ENCODE results near the gene HMGXB4.

Gene HMGXB4

GRCh38 chr22:35329114-35329847, 72.0 kb downstream of the HMGXB4 start:
- DNase-seq (ENCODE audit: insufficient read length, low spot score) (no peak), FAIRE-seq (peak; percentile 23)

GRCh38 chr22:35330258-35330861, 73.1 kb downstream of the HMGXB4 start:
- TF ChIP-seq POLR2AphosphoS5 (IDR thresholded peaks at IDR 0.05; ENCODE audit: low read depth, low read length) (no peak), POLR2A (IDR thresholded peaks at IDR 0.05; ENCODE audit: low read depth, low read length) (no peak), SPI1 (IDR thresholded peaks at IDR 0.05; ENCODE audit: low read depth, low read length) (peak; percentile 52)
- FAIRE-seq: peak; percentile 77
- DNase-seq (ENCODE audit: insufficient read length, low spot score): no peak

More at GRCh38 chr22:35329114-35329847, 72.0 kb downstream of the HMGXB4 start:
- TF ChIP-seq SPI1 (IDR thresholded peaks at IDR 0.05; ENCODE audit: low read depth, low read length) (no peak), POLR2A (IDR thresholded peaks at IDR 0.05; ENCODE audit: low read depth, low read length) (no peak)

GRCh38 chr22:35332278-35332677, 75.0 kb downstream of the HMGXB4 start:
- no peak for DNase-seq (ENCODE audit: insufficient read length, low spot score)
- TF ChIP-seq SPI1 (IDR thresholded peaks at IDR 0.05; ENCODE audit: low read depth, low read length) (no peak), TAF1 (IDR thresholded peaks at IDR 0.05; ENCODE audit: low read depth, low read length) (no peak), PAX5 (IDR thresholded peaks at IDR 0.05; ENCODE audit: insufficient read depth, low read length, severe bottlenecking) (no peak), POLR2AphosphoS5 (IDR thresholded peaks at IDR 0.05; ENCODE audit: low read depth, low read length) (no peak), POU2F2 (IDR thresholded peaks at IDR 0.05; ENCODE audit: low read depth, low read length) (no peak), POLR2A (IDR thresholded peaks at IDR 0.05; ENCODE audit: low read depth, low read length) (no peak)
- no peak for FAIRE-seq

GRCh38 chr22:35333220-35333619, 75.9 kb downstream of the HMGXB4 start:
- FAIRE-seq (no peak), DNase-seq (ENCODE audit: insufficient read length, low spot score) (no peak)
- TF ChIP-seq PAX5 (IDR thresholded peaks at IDR 0.05; ENCODE audit: insufficient read depth, low read length, severe bottlenecking): no peak
- TF ChIP-seq POU2F2 (IDR thresholded peaks at IDR 0.05; ENCODE audit: low read depth, low read length): no peak
- no peak for TF ChIP-seq TAF1 (IDR thresholded peaks at IDR 0.05; ENCODE audit: low read depth, low read length)
- TF ChIP-seq POLR2AphosphoS5 (IDR thresholded peaks at IDR 0.05; ENCODE audit: low read depth, low read length): no peak
- no peak for TF ChIP-seq POLR2A (IDR thresholded peaks at IDR 0.05; ENCODE audit: low read depth, low read length)
- TF ChIP-seq SPI1 (IDR thresholded peaks at IDR 0.05; ENCODE audit: low read depth, low read length): no peak

- FAIRE-seq: peak; percentile 84
- TF ChIP-seq SPI1 (IDR thresholded peaks at IDR 0.05; ENCODE audit: low read depth, low read length) (peak; percentile 46; the same call in 1 of the 2 replicates), PAX5 (IDR thresholded peaks at IDR 0.05; ENCODE audit: insufficient read depth, low read length, severe bottlenecking) (no peak)
- no peak for DNase-seq (ENCODE audit: insufficient read length, low spot score)
Observed at GRCh38 chr22:35334004-35334403, 76.7 kb downstream of the HMGXB4 start.

- FAIRE-seq: no peak
- TF ChIP-seq TAF1 (IDR thresholded peaks at IDR 0.05; ENCODE audit: low read depth, low read length) (no peak), SPI1 (IDR thresholded peaks at IDR 0.05; ENCODE audit: low read depth, low read length) (no peak), PAX5 (IDR thresholded peaks at IDR 0.05; ENCODE audit: insufficient read depth, low read length, severe bottlenecking) (no peak), POU2F2 (IDR thresholded peaks at IDR 0.05; ENCODE audit: low read depth, low read length) (no peak), POLR2A (IDR thresholded peaks at IDR 0.05; ENCODE audit: low read depth, low read length) (no peak), POLR2AphosphoS5 (IDR thresholded peaks at IDR 0.05; ENCODE audit: low read depth, low read length) (no peak)
- DNase-seq (ENCODE audit: insufficient read length, low spot score): no peak
Observed at GRCh38 chr22:35335468-35335867, 78.2 kb downstream of the HMGXB4 start.

- FAIRE-seq: no peak
- TF ChIP-seq POU2F2 (IDR thresholded peaks at IDR 0.05; ENCODE audit: low read depth, low read length): no peak
- TF ChIP-seq SPI1 (IDR thresholded peaks at IDR 0.05; ENCODE audit: low read depth, low read length): no peak
- no peak for TF ChIP-seq TAF1 (IDR thresholded peaks at IDR 0.05; ENCODE audit: low read depth, low read length)
- TF ChIP-seq PAX5 (IDR thresholded peaks at IDR 0.05; ENCODE audit: insufficient read depth, low read length, severe bottlenecking): no peak
- TF ChIP-seq POLR2AphosphoS5 (IDR thresholded peaks at IDR 0.05; ENCODE audit: low read depth, low read length): no peak
- no peak for TF ChIP-seq POLR2A (IDR thresholded peaks at IDR 0.05; ENCODE audit: low read depth, low read length)
- DNase-seq (ENCODE audit: insufficient read length, low spot score): no peak
Observed at GRCh38 chr22:35335936-35336781, 78.9 kb downstream of the HMGXB4 start.

GRCh38 chr22:35337932-35338331, 80.6 kb downstream of the HMGXB4 start:
- TF ChIP-seq SPI1 (IDR thresholded peaks at IDR 0.05; ENCODE audit: low read depth, low read length) (no peak), PAX5 (IDR thresholded peaks at IDR 0.05; ENCODE audit: insufficient read depth, low read length, severe bottlenecking) (no peak), POLR2AphosphoS5 (IDR thresholded peaks at IDR 0.05; ENCODE audit: low read depth, low read length) (no peak), POLR2A (IDR thresholded peaks at IDR 0.05; ENCODE audit: low read depth, low read length) (no peak), POU2F2 (IDR thresholded peaks at IDR 0.05; ENCODE audit: low read depth, low read length) (no peak), TAF1 (IDR thresholded peaks at IDR 0.05; ENCODE audit: low read depth, low read length) (no peak)
- FAIRE-seq: no peak
- DNase-seq (ENCODE audit: insufficient read length, low spot score): no peak

GRCh38 chr22:35341090-35341874, 84.0 kb downstream of the HMGXB4 start:
- TF ChIP-seq POLR2AphosphoS5 (IDR thresholded peaks at IDR 0.05; ENCODE audit: low read depth, low read length): no peak
- TF ChIP-seq PAX5 (IDR thresholded peaks at IDR 0.05; ENCODE audit: insufficient read depth, low read length, severe bottlenecking): no peak
- TF ChIP-seq SPI1 (IDR thresholded peaks at IDR 0.05; ENCODE audit: low read depth, low read length): peak; percentile 34; the same call in 1 of the 2 replicates
- TF ChIP-seq POLR2A (IDR thresholded peaks at IDR 0.05; ENCODE audit: low read depth, low read length): no peak
- TF ChIP-seq TAF1 (IDR thresholded peaks at IDR 0.05; ENCODE audit: low read depth, low read length): no peak
- TF ChIP-seq POU2F2 (IDR thresholded peaks at IDR 0.05; ENCODE audit: low read depth, low read length): no peak
- DNase-seq (ENCODE audit: insufficient read length, low spot score): no peak
- FAIRE-seq: peak; percentile 76
